ENCODE data around the gene NR2F1.
A peak's percentile ranks its signal among the peaks of the same experiment; 100 is the strongest.

NR2F1 gene

DNA sequence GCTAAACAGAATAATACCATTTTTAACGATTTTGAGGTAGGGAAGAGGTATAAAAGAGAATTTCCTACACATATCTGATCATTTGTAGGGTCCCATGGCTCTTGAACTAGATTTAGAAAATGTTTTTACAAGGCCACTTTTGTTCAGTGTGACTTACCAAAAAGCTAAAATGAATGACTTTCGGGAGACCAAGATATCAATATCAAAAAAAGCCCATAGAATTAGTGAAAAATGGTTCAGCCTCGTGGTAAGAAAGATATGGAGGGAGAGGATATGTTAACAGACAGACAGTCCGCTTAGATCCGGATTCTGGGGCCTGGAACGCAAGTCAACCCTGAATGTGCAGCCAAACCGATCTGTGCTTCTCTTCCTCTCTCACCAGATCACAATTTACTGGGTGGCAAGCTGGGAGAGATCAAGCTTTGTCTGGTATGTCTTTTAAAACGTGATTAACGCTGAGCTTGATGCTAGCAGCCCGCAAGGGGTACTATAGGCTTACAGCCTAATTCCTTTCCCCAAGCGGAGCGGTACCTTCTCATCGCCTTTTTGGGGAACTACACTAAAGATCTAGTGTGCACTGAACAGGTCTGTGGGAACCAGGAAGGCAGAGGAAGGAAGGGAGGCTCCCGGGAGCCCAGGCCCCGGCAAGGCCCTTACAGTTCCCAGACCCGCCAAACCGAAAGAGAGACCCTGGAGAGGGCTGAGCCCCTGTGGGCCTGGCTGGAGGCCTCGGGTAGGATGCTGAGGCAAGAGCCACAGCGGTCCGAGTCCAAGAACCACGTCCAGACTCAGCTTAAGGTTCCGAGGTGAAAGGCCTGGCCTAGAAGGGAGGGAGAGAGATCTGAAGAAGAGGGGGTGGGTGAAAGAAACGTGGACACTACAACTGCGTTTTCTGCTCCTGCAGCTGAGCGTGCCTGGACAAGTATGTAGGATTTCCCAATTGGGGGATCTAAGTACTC lies 4.9 kb upstream of the NR2F1 start:
- DNase-seq, result no peak

DNA sequence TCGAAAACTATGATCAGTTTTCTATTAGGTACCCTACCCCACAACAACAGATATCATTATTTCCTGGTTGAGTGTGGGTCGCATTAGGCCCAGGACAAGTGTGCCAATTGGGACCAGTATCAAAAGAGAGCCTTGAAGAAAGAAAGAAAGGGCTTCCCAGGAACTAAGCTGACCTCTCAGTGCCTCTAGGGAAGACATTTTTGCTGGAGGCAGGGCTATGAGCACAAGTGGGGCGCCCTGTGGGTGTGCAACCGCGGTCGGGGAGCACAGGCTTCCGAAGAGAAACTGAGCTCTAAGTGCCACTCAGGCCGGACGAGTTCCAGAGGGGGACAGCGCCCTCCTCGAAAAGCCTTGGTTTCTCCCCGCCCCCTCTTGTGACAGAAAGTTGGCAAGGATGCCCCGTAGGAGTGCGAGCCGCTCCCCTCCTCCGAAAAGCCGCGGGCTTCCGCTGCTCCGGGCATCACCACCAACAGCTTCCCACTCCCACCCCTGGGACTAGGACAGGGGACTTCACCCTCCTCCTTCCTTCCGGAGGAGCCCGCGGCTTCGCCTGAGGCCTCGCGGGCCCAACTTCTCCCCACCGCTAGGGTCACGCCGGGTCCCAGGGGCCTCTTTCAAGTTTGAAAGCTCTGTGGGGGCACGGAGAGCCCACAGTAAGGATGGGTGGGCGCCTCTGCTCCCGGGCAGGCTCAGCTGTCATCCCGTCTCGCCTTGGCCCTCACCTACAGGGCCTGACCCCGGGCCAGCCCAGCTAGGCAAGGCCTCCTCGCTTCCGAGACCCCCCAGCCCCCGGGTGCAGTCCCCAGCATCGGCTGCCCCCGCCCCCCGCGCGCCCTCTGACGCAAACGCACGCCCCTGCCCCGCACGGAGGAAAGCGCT lies 4.0 kb upstream of the NR2F1 start:
- DNase-seq, result peak; percentile 9

DNA sequence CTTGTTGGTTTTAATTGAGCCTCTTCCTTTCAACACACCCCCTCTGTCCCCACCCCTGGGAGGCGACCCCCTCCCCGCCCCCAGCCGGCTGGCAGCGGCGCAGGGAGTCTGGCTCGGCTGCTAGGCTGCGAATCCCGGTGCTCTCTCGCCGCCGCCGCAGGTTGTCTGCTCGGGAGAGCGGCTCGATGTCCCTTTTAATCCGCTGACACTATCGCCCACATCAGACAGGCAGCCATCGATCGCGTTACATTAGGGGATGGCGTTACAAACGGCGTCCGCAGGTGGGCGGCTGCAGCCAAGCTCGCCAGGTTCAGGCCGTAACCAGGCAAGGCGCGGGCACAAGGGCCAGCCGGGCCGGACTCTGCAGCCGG lies 3.3 kb upstream of the NR2F1 start:
- DNase-seq, result no peak

DNA sequence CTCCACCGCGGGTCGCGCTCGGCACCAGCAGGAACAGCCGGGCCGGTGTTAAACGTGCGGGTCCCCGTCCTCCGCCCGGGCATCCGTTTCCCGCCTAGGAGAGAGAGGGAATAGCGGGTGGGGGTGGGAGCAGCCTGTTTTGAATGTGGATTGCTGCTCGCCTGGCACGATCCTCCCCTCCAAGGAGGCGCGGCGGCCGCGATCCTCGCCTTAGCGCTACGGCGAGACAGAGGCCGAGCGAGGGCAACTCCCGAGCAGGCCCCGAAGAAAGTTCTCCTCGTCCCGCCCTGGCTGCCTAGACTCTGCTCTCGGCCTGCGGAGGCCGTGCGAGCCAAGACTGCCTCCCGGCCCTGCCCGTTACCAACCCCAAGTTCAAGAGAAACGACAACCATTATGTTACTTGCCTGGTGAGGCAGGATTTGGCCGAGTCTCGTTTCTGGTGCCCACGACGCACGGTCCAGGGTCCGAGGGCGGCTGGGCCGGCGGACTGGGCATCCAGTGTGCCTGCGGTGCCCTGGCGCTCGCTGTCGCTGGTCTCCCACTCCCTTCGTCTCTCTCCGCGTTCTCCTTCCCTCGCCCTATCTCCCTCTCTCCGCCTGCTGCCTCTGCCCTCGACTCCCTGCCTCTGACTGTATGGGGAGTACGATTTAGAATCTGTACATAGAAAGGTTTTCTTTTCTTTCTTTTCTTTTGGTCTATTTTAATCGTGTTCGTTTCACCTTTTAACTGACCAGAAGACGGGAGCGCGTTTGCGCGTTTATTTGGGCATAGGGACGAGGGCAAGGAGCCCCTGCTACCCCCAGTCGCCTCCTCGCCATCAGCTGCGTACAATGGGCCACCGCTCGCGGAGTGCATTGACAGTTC lies 2.7 kb upstream of the NR2F1 start:
- no peak for DNase-seq

DNA sequence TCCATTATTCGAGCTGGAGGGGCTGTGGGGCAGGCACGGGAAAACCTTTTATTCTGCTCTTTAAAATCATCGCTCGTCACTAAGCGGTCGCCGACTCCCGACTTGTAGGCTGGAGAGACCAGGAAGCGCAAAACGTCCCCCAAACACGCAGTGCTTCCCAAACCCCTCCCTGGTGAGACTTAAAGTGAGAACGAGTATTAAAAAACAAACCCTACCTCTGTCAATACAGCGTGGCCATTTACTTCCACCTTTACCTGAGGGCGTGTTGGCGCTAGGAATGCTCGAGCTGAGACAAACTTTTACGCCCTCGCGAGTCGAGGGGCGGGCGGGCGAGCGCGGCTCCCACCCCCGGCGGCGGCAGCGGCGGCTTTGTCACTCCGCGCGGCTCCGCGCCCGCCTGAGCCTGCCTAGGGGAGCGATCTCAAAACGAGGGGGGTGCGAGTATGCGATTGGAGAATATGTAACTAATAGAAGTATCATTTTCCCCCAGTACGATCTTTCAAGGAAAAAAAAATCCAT lies 2.0 kb upstream of the NR2F1 start, which contains the start of gene NR2F1-AS1:
Gene NR2F1-AS1, minus strand, starts transcription at position 293 of the 519 bp plus-strand sequence.
- no peak for DNase-seq

DNA sequence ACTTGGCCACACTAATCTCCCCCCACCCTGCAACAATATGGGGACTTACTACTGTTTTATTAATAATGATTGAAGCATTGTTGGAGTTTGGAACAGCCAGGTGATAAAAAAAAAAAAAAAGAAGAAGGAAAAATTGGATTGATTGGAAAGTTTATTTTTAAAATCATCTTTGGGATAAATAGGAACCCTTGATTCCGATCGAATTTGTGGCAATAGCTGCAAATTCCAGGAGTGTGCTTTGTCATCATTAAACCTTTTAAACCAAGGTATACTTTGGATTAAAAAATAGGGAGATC lies 907 bp upstream of the NR2F1 start:
- no peak for DNase-seq

DNA sequence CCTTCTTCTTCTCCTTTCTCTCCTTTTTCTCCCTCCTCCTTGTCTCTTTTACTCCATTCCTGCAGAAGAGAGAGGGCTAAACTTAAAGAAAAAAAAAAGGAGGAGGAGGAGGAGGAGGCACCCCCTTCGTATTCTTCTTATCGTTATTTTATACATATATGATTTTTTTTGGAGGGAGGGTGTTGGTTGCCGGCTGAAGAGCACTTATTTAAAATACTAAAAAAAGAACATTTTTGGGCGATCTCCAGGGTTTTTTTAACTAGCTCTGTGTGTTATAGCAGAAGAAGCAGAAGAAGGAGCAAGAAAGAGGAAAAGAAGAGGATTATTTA lies 381 bp downstream of the NR2F1 start:
- DNase-seq, result no peak

DNA sequence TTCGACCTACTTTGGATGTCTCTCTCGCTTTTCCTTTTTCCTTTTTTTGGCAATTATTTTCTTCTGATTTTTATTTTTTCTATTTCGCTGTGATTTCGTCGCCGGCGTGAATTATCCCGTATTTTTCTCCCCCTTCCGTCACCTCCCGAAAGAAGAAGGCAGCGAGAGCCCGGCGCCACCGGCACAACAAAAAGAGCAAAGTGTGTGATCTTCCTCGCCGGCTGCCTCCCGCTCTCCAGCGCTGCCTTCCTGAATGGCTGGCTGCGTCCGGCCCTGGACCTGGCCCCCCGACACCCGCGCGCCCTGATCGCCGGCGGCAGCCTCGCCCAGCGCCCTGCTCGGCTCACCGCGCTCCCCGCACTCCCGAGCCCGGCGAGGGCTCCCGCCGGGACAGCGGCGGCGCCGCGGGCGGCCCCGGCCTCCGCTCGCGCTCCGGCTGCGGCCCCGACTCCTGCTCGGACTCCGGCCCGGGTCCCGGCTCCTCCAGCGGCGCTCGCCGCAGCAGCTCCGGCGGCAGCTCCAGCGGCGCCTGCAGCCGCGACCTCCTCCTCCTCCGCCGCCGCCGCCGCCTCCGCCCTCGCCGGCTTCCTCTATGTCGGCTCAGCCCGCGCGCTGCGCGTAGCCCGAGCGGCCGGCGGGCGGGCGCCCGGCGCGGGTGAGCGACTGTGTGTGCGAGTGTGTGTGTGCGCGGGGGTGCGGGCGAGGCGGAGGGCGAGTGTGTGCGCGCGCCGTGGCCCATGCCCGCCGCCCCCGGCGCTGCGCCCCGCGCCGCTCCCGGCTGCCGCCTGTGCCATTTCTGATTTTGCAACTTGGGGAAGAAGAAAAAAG lies 960 bp downstream of the NR2F1 start:
- no peak for DNase-seq

DNA sequence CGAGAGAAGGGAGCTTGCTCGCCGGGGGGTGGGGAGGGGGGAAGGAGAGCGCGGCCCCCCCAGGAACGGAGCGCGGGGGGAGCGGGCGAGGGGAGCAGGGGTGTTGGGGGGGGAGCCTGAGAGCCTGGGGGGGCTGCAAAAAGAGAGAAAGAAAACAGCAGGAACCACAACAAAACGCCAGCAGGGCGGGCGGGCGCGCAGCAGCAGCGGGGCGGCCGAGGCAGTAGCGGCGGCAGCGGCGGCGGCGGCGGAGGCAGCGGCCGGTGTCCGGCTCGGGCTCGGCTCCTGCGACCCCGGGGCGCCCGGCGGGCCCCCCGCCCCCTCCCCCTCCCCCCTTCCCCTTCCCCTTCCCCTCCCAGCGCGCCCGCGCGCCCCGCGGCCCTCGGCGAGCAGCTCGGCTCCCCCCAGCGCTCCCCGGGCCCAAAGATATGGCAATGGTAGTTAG lies 1.6 kb downstream of the NR2F1 start:
- no peak for DNase-seq

DNA sequence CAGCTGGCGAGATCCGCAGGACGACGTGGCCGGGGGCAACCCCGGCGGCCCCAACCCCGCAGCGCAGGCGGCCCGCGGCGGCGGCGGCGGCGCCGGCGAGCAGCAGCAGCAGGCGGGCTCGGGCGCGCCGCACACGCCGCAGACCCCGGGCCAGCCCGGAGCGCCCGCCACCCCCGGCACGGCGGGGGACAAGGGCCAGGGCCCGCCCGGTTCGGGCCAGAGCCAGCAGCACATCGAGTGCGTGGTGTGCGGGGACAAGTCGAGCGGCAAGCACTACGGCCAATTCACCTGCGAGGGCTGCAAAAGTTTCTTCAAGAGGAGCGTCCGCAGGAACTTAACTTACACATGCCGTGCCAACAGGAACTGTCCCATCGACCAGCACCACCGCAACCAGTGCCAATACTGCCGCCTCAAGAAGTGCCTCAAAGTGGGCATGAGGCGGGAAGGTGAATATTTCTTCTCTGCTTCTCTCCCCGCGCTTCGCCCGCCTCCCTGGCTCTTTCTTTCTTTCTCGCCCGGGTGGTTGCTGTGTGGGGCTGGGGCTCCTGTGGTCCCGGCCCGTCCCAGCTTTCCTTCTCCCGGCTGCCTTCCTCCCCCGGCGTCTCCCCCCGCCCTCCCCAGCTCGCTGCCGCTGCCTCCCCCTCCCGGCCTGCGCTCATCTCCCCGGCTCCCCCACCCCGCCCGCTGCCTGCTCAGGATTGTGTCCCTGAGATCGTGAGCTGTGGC lies 2.2 kb downstream of the NR2F1 start:
- no peak for DNase-seq

DNA sequence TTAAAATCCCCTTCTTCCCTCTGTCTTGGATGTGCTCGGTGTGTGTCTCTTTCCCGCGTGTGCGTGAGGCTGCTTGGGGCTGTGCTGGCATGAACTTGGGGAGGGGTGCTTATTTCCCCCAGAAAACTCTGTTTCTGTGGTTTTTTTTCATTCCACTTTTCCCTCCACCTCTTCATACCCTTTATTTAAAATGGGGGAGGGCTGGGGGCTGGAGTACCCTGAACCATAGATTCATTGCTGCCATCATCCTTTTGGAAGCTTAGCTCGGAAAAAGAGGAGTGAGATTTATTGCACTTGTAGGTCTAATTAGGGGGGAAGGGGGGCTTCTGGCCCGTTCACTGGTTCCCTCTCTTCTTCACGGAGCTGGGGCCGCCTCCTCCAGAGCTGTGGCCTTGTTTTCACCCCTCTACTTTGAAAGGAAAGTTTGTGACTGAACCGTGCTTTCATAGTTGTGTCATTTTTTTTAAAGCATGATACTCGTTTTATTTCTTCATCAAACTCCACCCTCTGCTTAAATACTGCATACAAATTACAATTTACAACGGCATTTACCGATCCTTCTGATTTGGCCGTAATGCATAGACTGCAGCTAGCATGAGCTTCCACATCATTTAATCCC lies 2.9 kb downstream of the NR2F1 start:
- DNase-seq, result no peak

DNA sequence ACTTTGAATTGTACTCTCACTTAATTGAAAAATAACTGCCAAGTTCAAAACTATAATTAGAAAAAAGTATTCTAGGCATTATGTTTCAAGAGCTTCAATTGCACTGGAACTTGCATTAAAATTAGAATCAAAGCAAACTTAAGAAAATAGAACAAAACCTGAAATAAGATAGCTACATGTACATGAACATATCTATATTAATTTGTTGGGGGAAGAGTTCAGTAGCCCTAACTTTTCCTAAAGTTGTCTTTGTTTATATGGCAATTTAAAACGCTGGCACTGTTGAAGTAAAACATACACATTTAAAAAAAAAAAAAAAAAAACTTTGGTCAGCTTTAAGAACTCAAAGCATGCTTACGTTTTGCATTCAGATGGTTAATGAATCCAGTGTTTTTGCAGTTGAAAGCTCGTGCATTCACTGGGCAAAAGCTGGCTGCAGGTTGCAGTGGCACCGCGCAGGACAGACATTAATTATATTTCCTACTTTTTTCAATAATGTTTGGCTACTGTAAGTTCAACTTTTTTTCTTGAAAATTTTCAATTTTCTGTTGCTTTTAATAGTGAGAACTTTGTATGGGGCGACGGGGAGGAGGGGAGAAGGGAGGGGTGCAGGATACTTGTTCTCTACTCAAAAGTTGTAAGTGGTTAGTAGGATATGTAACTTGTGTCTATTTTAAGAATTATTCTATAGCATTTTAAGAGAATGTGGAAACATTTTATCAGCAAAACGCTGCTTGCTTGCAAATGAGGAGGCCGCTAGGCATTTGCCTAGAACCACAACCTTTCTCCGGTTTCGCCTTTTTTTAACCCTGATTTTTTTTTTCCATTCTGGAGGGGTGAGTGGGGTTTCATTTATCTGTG lies 3.9 kb downstream of the NR2F1 start:
- DNase-seq, result no peak

DNA sequence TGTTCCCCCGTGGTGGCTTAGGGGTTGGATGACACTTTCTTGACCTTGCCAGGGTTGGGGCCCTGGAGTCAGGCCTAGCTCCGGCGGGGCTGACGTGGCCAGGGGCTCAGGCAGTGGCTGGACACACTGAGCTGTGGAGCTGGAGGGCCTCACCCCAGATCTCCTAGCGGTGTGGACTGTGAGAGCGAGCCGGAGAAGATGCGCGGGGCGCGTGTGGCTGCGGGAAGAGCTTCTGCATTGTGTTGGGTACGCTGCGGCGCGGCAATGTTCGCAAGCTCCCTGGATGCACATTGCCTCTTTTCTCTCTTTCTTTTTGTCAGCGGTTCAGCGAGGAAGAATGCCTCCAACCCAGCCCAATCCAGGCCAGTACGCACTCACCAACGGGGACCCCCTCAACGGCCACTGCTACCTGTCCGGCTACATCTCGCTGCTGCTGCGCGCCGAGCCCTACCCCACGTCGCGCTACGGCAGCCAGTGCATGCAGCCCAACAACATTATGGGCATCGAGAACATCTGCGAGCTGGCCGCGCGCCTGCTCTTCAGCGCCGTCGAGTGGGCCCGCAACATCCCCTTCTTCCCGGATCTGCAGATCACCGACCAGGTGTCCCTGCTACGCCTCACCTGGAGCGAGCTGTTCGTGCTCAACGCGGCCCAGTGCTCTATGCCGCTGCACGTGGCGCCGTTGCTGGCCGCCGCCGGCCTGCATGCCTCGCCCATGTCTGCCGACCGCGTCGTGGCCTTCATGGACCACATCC lies 4.8 kb downstream of the NR2F1 start:
- no peak for DNase-seq

DNA sequence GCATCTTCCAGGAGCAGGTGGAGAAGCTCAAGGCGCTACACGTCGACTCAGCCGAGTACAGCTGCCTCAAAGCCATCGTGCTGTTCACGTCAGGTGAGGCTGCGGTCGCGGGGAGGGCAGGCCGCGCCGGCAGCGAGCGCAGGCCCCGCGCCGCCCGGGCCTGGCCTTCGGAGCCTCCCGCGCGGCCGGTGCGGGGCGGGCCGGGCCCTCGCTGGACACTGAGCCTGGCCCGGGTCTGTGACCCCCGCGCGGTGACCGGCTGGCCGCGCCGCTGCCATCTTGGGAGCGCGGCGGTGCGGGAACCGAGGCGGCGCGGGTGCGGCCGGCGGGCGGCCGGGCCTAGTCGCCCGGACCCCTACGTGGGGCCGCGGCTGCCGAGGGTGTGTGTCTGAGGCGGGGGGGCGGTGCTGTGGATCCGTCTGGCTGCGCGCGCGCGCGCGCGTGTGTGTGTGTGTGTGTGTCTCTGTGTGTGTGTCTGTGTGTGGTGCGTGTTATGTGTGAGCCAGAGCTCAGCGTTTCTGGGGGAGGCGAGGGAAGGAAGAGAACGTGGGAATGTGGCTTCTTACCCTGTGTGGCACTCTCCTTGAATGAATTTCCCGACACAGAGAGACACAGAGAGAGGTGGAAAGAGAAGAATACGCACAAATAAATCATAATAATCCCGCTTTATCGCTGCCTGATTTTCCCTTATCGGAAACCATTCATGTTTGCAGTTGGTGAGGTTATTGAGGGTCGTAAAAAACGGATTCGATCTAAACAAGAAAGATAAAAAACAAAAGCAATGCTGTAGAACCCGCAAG lies 5.5 kb downstream of the NR2F1 start:
- no peak for DNase-seq

DNA sequence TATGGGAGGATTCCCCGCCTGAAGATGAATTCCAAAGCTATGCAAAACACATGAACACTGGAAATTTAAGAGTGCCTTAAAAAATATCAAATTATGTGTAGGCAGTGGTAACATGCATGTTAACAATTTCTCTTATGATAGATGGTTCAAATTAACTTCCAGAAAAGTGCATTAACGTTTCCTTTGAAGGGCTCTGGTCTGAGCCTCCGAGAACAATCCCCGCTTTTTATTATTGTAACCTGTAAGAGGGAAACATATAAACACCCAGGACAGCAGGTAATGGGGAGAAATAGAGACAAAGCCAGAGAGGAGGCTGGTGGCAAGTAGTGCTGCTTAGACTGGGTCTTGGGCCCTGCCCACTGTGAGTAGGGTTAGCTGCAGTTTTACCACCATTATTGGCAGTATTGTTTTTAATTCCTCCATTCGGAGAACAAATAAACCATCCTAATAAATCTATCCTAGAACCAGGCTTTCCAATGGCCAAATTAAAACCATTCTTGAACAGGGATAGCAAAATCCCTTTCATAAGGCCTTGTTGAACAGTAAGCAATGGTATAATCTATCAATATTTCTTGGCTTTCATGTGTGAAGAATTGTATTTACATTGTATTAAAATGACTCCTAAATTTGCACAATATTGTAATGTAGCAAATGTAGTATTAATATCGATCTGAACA lies 6.3 kb downstream of the NR2F1 start:
- DNase-seq, result no peak

DNA sequence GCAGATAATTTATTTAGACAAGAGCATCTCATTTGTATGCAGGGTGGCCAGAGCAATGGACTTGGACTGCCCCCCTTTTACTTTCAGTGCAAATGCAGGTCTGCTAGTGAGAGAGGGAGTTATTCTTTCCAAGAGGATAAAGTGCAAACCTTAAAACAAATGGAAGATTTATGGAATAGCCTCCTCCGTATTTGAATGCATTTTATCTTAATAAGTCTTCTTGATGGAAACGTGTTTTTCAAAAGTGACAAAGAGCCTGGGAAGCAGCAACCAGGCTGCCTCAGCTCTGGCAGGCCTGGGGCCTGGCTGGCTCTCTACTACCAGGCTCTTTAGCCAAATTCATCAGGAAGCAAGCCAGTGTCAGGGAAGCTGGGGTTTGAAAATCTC lies 6.8 kb downstream of the NR2F1 start:
- DNase-seq, result no peak

DNA sequence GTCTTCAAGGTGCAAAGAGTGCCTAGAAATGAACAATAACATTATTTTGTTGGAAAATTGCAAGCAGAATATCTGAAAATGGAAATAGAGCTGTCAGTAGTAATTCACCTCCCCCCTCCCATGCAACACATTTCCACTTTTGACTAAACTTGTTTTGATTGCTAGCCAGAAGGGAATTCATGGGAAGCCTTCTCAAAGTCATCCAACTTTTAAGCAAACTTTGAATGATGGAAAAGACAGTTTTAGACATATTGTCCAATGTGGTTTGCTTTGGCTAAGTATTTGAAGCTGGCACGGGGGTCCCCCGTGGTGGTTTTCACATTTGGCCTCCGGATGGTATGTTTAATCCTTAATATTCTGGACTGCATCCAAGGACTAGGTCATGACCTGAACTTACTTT lies 7.5 kb downstream of the NR2F1 start:
- DNase-seq, result no peak
